HG02678 (cell line): ENCODE measurements around the gene ANKRD34A.

Source experiments
- ATAC-seq: cut with Tn5 transposase; IDR thresholded peaks from one replicate; pipeline ENCODE4 v1.9.1; 2021; ENCODE audit warnings: mild to moderate bottlenecking, moderate library complexity; ENCODE audit not compliant: unreplicated experiment

The ANKRD34A gene

GRCh38 chr1:145974721-145975120, 10.3 kb upstream of the ANKRD34A start:
- no peak for ATAC-seq

DNA sequence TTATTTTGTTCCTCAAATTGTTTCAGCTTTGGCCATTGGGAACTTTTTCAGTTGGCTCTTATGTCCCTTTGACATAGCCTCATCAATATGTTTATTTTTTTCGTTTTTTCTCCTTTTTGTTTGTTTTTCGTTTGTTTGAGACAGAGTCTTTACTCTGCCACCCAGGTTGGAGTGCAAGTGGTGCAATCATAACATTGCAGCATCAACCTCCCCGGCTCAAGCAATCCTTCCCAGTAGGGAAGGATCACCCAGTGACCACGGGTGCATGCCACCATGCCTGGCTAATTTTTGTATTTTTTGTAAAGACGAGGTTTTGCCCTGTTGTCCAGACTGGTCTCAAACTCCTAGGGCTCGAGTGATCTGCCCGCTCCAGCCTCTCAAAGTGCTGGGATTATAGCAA, 8.2 kb upstream of the ANKRD34A start:
- no peak for ATAC-seq

DNA sequence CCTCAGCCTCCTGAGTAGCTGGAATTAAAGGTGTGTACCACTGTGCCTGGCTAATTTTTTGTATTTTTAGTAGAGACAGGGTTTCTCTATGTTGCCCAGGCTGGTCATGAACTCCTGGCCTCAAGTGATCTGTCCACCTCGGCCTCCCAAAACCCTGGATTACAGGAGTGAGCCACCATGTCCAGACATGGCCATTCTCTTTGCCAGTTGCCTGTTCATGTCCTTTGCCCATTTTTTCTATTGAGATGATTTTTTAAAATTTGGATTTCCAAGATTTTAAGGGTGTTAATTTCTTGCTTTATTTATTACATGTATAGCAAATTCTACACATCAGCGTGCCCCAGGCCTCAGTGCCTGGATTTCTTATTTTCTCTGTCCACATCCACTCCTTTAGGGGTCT, 2.9 kb upstream of the ANKRD34A start:
- ATAC-seq: no peak

GRCh38 chr1:145965119-145965744, 857 bp upstream of the ANKRD34A start:
- no peak for ATAC-seq

DNA sequence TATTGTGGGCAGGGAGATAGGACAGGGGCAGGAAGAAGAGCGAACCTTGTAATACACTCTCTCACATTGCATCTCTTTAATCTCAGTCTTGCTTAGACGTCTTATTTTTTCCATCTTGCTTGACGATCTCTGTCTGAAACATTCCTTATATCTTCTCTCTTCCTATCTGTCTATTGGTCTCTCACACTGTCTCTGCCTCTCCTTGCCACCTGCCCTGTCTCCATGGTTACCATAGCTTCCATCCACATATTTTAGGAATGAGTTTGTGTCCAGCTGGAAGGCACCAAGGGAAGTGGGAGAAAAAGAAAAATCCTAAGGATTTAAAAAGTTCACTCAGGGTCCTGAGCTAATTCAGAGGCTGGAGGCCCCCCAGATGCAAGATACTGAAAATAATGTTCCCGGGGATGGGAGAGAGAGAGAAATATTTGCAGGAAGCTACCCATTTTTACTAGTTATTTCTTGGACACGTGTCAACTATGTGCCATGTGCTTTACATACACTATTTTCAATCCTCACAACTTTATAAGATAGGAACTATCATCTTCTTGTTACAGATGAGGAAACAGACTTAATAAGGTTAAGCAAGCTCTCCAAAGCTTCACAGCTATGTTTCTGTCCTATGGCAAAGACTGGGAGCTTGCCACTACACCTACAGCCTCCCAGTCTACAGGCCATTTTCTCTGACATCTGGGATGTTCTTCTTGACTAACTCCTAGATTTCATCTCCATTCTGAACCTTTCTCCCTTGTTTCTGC, 933 bp downstream of the ANKRD34A start:
- no peak for ATAC-seq

GRCh38 chr1:145962157-145963102, 1.9 kb downstream of the ANKRD34A start:
- ATAC-seq: no peak

- ATAC-seq: no peak
Observed at GRCh38 chr1:145961425-145962156, 2.8 kb downstream of the ANKRD34A start.

DNA sequence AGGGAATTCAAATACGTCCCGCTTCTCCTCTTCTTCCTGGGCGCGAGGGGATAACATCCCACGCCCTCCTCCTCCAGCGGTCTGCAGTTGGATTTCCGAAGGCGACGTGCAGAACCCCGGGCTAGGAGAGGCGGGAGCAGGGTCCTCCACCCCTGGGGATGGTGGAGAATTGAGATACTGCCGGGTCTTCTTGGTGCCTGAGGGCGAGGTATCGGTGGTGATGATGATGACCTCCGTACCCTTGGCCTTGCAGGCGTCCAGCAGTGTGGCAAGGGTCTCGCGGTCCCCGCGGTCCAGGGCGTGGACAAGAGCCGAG, 3.3 kb downstream of the ANKRD34A start:
- no peak for ATAC-seq

DNA sequence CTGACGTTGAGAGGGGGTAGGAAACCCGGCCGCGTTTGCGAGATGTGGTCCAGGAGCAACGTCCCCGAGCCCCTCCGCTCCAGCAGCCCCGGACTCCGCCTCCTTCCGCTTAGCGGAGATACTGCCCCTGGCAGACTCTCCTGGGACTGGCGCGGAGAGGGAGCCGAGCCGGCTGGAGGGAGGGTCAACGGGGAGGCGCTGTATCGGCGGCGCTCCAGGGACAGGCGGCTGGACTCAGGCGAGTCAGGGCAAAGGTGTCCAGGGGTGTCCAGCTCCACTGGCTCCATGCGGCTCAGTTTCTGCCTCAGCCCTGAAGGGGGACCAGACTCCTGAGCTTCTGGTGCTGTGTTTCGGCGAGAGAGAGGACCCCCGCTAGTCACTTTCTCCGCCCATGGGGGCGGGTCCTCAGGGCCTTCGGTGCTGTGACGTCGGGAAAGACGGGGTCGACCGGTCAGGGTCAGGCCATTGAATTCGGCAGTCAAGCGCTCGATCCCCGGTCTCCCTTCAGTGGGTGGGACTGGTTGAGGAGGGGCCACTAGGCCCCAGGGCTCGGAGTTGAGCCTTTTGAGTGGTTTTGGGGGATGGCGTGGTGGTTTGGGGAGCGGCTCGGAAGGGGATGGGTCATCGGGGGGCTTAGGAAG, 3.8 kb downstream of the ANKRD34A start:
- ATAC-seq: no peak

DNA sequence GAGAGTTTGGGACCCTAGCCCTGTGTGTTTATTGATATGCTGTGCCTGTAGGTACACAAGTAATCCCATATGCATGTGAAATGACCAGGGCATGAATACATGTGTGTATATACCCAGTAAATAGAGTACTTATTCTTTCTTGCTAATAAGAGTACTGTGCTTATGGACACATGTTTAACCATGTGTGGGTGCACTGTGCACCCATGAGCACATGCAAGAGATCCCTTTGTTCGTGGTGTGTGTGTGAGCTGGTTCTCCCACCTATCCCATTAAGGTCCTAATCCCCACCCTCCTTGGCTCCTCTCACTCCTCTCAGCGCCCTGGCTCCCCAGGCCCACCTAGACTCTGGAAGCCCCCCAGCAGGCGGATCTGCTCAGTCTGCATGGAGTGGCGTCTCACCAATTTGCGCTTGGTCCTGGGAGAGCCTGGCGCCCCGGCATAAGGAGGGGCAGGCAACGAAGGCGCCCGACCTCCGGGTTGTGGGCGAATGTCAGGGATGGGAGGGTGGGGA, 4.4 kb downstream of the ANKRD34A start:
- no peak for ATAC-seq

DNA sequence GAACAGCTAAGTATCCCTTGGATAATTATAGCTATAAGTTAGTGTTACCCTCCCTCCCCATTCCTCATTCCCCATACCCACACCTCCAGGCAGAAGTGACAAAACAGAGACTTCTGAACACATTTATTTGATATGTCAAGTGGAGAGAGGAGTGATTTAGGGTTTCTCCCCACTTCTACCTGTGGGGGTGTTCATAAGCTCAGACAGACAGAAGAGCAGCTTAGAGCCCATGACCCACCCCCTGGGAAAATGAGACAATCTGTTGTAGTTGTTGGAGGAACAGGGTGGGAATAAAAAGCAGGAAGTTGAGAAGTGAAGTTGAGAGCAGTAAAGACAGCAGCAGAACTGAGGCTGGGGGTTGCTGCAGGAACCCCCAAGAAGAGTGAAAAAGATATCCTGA, 5.0 kb downstream of the ANKRD34A start:
- no peak for ATAC-seq

DNA sequence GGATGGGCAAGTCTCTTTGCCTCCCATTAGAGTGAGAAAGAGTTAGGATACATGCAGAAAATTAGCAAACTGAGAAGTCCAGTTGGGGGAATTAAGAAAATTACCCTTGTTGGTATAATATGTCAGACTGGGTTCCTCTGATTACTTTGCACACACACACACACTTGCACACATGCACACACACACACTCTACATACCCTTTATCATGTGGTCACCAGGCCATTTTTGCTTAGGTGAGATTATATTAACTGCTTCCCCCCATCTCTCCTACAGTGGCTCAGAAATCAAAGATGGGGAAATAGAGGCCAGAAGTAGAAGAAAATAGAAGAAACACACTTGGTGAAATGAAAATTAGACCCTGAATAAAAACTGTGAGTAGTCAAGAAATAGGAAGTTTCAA, 5.6 kb downstream of the ANKRD34A start:
- no peak for ATAC-seq

GRCh38 chr1:145957443-145958319, 6.7 kb downstream of the ANKRD34A start, which contains the start of gene LIX1L:
Gene LIX1L (minus strand): TSS chr1:145958017. CDS start chr1:145957927, 90 bp downstream.
- peak; percentile 90 for ATAC-seq

- ATAC-seq: no peak
Observed at GRCh38 chr1:145956781-145957442, 7.5 kb downstream of the ANKRD34A start.

- no peak for ATAC-seq
Observed at GRCh38 chr1:145956361-145956760, 8.0 kb downstream of the ANKRD34A start.

- no peak for ATAC-seq
Observed at GRCh38 chr1:145955436-145955835, 8.9 kb downstream of the ANKRD34A start.

- ATAC-seq: no peak
Observed at GRCh38 chr1:145953861-145954260, 10.5 kb downstream of the ANKRD34A start.

DNA sequence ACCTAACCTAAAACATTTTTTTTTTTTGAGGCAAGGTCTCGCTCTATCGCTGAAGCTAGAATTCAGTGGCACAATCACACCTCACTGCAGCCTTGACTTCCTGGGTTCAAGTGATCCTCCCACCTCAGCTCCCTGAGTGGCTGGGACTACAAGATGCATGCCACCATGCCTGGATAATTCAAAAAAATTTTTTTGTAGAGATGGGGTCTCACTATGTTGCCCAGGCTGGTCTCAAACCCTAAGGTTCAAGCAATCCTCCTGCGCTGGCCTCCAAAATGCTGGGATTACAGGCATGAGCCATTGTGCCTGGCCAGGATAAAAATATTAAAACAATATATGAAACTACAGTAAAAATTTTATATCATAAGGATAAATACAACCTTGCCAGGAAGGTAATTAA, 11.5 kb downstream of the ANKRD34A start:
- no peak for ATAC-seq

DNA sequence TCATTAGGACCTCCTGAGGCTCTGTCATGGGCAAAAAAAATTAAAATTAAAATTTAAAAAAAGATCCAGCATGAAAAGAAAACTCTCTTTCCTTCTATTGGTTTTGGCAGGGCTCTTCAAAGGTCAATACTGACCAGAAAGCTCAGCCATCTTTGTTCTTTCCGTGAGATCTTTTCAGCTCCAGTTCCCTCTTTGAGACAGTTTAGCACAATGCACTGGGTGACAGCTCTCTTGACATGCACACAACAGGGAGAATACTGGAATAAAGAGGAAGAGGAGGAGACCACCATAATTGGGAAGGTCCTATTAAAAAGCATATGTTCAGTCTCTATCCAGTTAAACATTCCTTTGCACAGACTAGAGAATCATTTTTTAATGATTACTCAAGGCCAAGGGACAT, 12.8 kb downstream of the ANKRD34A start:
- ATAC-seq: no peak
